GM12872 (cell line): Measurements from ENCODE around the gene JAM3.

Experiments used
- CTCF ChIP-seq: IDR thresholded peaks from 3 replicates; pipeline ENCODE4 v1.5.1; 2011; ENCODE audit warnings: low read depth, mild to moderate bottlenecking, low read length, moderate library complexity; ENCODE audit not compliant: insufficient read depth

JAM3 gene

GRCh38 chr11:134033696-134034491, 35.0 kb upstream of the JAM3 start:
- no peak for TF ChIP-seq CTCF

GRCh38 chr11:134034496-134035381, 34.1 kb upstream of the JAM3 start:
- no peak for TF ChIP-seq CTCF

- no peak for TF ChIP-seq CTCF
Measured at GRCh38 chr11:134036492-134037045, 32.3 kb upstream of the JAM3 start.

- TF ChIP-seq CTCF = no peak
Measured at GRCh38 chr11:134037046-134037908, 31.6 kb upstream of the JAM3 start.

- TF ChIP-seq CTCF = no peak
Measured at GRCh38 chr11:134038897-134039470, 29.9 kb upstream of the JAM3 start.

- no peak for TF ChIP-seq CTCF
Measured at GRCh38 chr11:134039726-134040385, 29.0 kb upstream of the JAM3 start.
